HepG2 (cell line): ENCODE measurements around the gene RUVBL2. TPM values are rescaled to one million over a fixed set of nuclear protein-coding genes. Genes with fewer than 3 reads are reported as not detected.

Experiments used
- AGO2 ChIP-seq: fragments of 200-400 bp; formaldehyde crosslinking; optimal IDR thresholded peaks from 2 replicates; pipeline ENCODE3; 2017; ENCODE audit warnings: mild to moderate bottlenecking, low read depth, low read length, moderate library complexity
- ELF1 ChIP-seq: sonication (generic); formaldehyde crosslinking; IDR thresholded peaks from 2 replicates; pipeline ENCODE4 v1.4.0; 2020; ENCODE audit warnings: missing genetic modification reagents
- ERF ChIP-seq: IDR thresholded peaks from 2 replicates; pipeline ENCODE4 v1.6.1; 2018; ENCODE audit warnings: missing biosample characterization, missing genetic modification reagents
- KLF6 ChIP-seq: IDR thresholded peaks from 2 replicates; pipeline ENCODE4 v1.8.0; 2016; ENCODE audit warnings: missing biosample characterization, missing genetic modification reagents
- NBN ChIP-seq: fragments of 450-650 bp; conservative IDR thresholded peaks from 2 replicates; pipeline ENCODE4 v1.6.1; 2017
- POLR2G ChIP-seq: fragments of 200-400 bp; formaldehyde crosslinking; IDR thresholded peaks from 2 replicates; pipeline ENCODE4 v1.6.1; 2018; ENCODE audit warnings: mild to moderate bottlenecking, low read depth, low read length, moderate library complexity
- REL ChIP-seq: sonication (generic); formaldehyde crosslinking; conservative IDR thresholded peaks from 2 replicates; pipeline ENCODE4 v1.8.0; 2022; ENCODE audit warnings: mild to moderate bottlenecking, missing genetic modification reagents, moderate library complexity
- RELA ChIP-seq: sonication (generic); formaldehyde crosslinking; IDR thresholded peaks from 2 replicates; pipeline ENCODE4 v1.4.0; 2020; ENCODE audit warnings: missing genetic modification reagents
- SP2 ChIP-seq: sonication (generic); formaldehyde crosslinking; IDR thresholded peaks from 2 replicates; pipeline ENCODE4 v1.5.1; 2020; ENCODE audit warnings: mild to moderate bottlenecking, missing genetic modification reagents
- SUZ12 ChIP-seq: fragments of 150-350 bp; IDR thresholded peaks from 2 replicates; pipeline ENCODE4 v1.6.1; 2014; ENCODE audit warnings: low read depth, low read length
- THAP11 ChIP-seq: IDR thresholded peaks from 2 replicates; pipeline ENCODE4 v1.6.1; 2016; ENCODE audit warnings: missing biosample characterization, missing genetic modification reagents
- ZKSCAN5 ChIP-seq: sonication (generic); formaldehyde crosslinking; IDR thresholded peaks from 2 replicates; pipeline ENCODE4 v1.5.1; 2020; ENCODE audit warnings: mild to moderate bottlenecking, missing genetic modification reagents
- ZNF766 ChIP-seq: sonication (generic); formaldehyde crosslinking; IDR thresholded peaks from 2 replicates; pipeline ENCODE4 v1.5.0; 2020; ENCODE audit warnings: missing genetic modification reagents, borderline replicate concordance
- ZNF816 ChIP-seq: sonication (generic); formaldehyde crosslinking; IDR thresholded peaks from 2 replicates; pipeline ENCODE4 v1.8.0; 2022; ENCODE audit warnings: missing genetic modification reagents, mild to moderate bottlenecking, borderline replicate concordance
- polyA plus RNA-seq, 8 experiments: library from polyadenylated mRNA; depleted of rRNA in 3 of 8; stranded (reverse) in 7 of 8; unstranded in 1 of 8; fragments of >200 nt; fragmentation: Illumina TruSeq in 4 of 8; extraction: Trizol in 4 of 8; gene quantifications; 2 replicates each; pipeline versions ENCODE4 v1.2.1 to v1.2.3, GENCODE V29; 2011 to 2016; ENCODE audit warnings: low read depth in 4 of 8, missing spikeins in 1 of 8, mixed read lengths in 1 of 8; ENCODE audit not compliant: insufficient read depth in 1 of 8
- total RNA-seq, 5 experiments: library from RNA; depleted of rRNA; stranded (reverse); fragments of >200 nt; fragmentation: Illumina TruSeq; extraction: Trizol; gene quantifications; 2 replicates each; pipeline ENCODE4 v1.2.3, GENCODE V29; 2016; ENCODE audit warnings: low read depth in 1 of 5
- TF ChIP-seq, protein P1 (sequence below): IDR thresholded peaks from 2 replicates; pipeline ENCODE4 v1.6.1; 2016; ENCODE audit warnings: missing compliant biosample characterization, missing genetic modification reagents, borderline replicate concordance
- TF ChIP-seq, protein P2 (sequence below): IDR thresholded peaks from 2 replicates; pipeline ENCODE4 v1.6.1; 2016; ENCODE audit warnings: missing compliant biosample characterization, missing genetic modification reagents, borderline replicate concordance
- TF ChIP-seq, protein P3 (sequence below): sonication (generic); formaldehyde crosslinking; conservative IDR thresholded peaks from 2 replicates; pipeline ENCODE4 v1.5.0; 2020; ENCODE audit warnings: missing genetic modification reagents
- TF ChIP-seq, protein P4 (sequence below): sonication (generic); formaldehyde crosslinking; IDR thresholded peaks from 2 replicates; pipeline ENCODE4 v1.5.0; 2020; ENCODE audit warnings: missing genetic modification reagents
- TF ChIP-seq, protein P5 (sequence below): sonication (generic); formaldehyde crosslinking; IDR thresholded peaks from 2 replicates; pipeline ENCODE4 v1.4.0; 2020; ENCODE audit warnings: missing genetic modification reagents, borderline replicate concordance
- TF ChIP-seq, protein P6 (sequence below): sonication (generic); formaldehyde crosslinking; conservative IDR thresholded peaks from 2 replicates; pipeline ENCODE4 v1.4.0; 2020; ENCODE audit warnings: missing genetic modification reagents
- TF ChIP-seq, protein P7 (sequence below): conservative IDR thresholded peaks from 2 replicates; pipeline ENCODE4 v1.6.1; 2018; ENCODE audit warnings: missing genetic modification reagents

RUVBL2 gene
- total and polyA plus RNA-seq, 2 of the 13 experiments (the other 11 are each of a cell fraction or from before 2014, with no cell fraction given): 120 to 122 TPM

- TF ChIP-seq SUZ12 (peak; percentile 82), REL (CRISPR knock-in tag) (no peak; the same call in 1 of the 2 replicates), SP2 (CRISPR knock-in tag) (no peak), ELF1 (CRISPR knock-in tag) (0 out of 2 replicates have a peak, but pooled peaks have one; percentile 5), RELA (no peak), ZNF766 (CRISPR knock-in tag) (peak; percentile 78; the same call in 1 of the 2 replicates), ZKSCAN5 (CRISPR knock-in tag) (no peak), NBN (no peak), POLR2G (peak; percentile 8; the same call in 1 of the 2 replicates), THAP11 (CRISPR knock-in tag) (peak; percentile 97), ZNF816 (CRISPR knock-in tag) (no peak), KLF6 (CRISPR knock-in tag) (no peak), ERF (CRISPR knock-in tag) (no peak), AGO2 (peak; percentile 100)
- TF ChIP-seq, protein P1, sequence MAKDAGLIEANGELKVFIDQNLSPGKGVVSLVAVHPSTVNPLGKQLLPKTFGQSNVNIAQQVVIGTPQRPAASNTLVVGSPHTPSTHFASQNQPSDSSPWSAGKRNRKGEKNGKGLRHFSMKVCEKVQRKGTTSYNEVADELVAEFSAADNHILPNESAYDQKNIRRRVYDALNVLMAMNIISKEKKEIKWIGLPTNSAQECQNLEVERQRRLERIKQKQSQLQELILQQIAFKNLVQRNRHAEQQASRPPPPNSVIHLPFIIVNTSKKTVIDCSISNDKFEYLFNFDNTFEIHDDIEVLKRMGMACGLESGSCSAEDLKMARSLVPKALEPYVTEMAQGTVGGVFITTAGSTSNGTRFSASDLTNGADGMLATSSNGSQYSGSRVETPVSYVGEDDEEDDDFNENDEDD (CRISPR knock-in tag): no peak
- TF ChIP-seq, protein P2, sequence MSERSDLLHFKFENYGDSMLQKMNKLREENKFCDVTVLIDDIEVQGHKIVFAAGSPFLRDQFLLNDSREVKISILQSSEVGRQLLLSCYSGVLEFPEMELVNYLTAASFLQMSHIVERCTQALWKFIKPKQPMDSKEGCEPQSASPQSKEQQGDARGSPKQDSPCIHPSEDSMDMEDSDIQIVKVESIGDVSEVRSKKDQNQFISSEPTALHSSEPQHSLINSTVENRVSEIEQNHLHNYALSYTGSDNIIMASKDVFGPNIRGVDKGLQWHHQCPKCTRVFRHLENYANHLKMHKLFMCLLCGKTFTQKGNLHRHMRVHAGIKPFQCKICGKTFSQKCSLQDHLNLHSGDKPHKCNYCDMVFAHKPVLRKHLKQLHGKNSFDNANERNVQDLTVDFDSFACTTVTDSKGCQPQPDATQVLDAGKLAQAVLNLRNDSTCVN (CRISPR knock-in tag): no peak
- TF ChIP-seq, protein P3, sequence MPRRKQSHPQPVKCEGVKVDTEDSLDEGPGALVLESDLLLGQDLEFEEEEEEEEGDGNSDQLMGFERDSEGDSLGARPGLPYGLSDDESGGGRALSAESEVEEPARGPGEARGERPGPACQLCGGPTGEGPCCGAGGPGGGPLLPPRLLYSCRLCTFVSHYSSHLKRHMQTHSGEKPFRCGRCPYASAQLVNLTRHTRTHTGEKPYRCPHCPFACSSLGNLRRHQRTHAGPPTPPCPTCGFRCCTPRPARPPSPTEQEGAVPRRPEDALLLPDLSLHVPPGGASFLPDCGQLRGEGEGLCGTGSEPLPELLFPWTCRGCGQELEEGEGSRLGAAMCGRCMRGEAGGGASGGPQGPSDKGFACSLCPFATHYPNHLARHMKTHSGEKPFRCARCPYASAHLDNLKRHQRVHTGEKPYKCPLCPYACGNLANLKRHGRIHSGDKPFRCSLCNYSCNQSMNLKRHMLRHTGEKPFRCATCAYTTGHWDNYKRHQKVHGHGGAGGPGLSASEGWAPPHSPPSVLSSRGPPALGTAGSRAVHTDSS (CRISPR knock-in tag): no peak
- TF ChIP-seq, protein P4, sequence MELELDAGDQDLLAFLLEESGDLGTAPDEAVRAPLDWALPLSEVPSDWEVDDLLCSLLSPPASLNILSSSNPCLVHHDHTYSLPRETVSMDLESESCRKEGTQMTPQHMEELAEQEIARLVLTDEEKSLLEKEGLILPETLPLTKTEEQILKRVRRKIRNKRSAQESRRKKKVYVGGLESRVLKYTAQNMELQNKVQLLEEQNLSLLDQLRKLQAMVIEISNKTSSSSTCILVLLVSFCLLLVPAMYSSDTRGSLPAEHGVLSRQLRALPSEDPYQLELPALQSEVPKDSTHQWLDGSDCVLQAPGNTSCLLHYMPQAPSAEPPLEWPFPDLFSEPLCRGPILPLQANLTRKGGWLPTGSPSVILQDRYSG: no peak
- TF ChIP-seq, protein P5, sequence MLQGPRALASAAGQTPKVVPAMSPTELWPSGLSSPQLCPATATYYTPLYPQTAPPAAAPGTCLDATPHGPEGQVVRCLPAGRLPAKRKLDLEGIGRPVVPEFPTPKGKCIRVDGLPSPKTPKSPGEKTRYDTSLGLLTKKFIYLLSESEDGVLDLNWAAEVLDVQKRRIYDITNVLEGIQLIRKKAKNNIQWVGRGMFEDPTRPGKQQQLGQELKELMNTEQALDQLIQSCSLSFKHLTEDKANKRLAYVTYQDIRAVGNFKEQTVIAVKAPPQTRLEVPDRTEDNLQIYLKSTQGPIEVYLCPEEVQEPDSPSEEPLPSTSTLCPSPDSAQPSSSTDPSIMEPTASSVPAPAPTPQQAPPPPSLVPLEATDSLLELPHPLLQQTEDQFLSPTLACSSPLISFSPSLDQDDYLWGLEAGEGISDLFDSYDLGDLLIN (CRISPR knock-in tag): peak; percentile 65; the same call in 1 of the 2 replicates
- TF ChIP-seq, protein P6, sequence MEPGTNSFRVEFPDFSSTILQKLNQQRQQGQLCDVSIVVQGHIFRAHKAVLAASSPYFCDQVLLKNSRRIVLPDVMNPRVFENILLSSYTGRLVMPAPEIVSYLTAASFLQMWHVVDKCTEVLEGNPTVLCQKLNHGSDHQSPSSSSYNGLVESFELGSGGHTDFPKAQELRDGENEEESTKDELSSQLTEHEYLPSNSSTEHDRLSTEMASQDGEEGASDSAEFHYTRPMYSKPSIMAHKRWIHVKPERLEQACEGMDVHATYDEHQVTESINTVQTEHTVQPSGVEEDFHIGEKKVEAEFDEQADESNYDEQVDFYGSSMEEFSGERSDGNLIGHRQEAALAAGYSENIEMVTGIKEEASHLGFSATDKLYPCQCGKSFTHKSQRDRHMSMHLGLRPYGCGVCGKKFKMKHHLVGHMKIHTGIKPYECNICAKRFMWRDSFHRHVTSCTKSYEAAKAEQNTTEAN (CRISPR knock-in tag): no peak
- TF ChIP-seq, protein P7, sequence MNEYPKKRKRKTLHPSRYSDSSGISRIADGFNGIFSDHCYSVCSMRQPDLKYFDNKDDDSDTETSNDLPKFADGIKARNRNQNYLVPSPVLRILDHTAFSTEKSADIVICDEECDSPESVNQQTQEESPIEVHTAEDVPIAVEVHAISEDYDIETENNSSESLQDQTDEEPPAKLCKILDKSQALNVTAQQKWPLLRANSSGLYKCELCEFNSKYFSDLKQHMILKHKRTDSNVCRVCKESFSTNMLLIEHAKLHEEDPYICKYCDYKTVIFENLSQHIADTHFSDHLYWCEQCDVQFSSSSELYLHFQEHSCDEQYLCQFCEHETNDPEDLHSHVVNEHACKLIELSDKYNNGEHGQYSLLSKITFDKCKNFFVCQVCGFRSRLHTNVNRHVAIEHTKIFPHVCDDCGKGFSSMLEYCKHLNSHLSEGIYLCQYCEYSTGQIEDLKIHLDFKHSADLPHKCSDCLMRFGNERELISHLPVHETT: no peak
Measured at GRCh38 chr19:48965806-48966540, 27.7 kb upstream of the RUVBL2 start (continued).
